ENCODE results near the gene RDH5. TPM values are rescaled to one million over a fixed set of nuclear protein-coding genes. Genes with fewer than 3 reads are reported as not detected.

Gene RDH5
- total RNA-seq, 1 experiment from 2014 or later = 4.5 TPM

DNA sequence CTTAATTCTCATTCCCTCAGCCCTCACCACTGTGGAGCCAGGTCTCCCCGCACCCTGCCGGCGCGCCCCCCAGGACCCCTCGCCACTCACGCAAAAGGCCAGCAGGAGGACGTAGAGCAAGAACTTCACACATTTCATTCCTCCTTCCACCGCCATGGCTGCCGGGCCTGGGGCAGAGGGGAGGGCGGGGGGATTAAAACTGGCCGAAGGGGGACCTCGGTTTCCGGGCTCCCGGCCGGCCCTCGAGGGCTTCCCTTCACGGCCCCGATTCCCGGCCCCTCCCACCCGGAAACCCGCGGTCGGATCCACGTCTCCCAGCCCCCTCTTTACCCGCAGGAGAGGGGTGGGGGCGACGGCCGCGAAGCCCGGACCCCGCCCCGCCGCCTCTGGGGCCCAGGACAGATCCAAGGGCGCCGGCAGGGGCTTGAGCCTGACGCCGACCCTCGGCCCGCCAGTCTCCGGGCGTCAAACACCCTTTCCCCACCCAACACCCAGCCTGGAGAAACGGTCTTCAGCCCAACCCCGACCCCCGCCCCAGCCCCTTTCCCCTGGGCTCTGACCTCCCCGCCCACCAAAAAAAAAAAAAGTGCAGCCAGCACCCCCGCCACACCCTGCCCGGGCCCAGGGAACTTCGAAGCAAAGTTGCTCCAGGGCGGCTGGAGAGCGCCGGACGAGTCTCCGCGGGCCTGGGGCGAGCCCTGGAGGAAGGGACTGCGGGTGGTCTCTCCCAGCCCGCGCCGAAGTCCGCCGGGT lies 8.2 kb downstream of the RDH5 start:
- DNase-seq (ENCODE audit: low read depth) = peak; percentile 65

DNA sequence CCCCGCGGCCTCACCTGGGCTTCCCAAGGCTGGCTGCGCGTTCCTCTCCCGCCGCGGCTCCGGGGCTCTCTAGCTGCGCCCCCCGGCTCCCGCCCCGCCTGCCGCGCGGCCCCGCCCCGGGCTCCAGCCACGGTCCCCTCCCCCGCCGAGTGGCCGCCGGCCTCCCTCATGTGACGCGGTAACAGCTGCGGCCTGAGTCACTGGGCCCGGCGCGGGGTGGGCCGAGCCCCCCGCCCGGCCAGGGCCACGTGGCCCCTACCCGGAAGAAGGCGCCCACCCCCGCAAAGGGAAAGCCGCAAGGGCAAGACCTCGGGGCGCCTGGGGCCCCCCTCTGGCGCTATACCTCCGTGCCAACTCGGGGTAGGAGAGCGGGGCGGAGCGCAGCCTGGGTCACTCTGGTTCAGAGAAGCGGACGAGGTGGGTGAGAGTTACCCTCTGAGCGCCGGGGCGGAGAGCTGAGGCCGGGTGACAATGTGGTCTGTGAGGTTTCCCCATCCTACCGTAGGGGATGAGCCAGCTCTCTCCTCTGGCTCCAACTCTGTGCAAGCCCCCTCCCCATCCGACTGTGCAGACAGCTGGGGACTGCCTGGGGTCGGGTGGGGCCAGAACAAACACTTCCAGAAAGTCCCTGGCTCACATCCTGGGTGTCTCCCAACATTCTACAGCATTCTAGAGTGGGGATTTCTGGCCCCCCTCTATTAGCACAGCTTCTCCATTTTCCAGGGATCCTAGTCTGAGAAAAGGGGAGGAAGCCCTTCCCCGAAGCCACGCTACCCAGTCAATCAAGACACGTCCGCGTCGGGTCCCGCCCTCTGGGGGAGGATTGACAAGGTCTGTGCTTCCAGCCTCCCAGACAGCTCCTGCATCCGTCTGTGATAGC lies 9.0 kb downstream of the RDH5 start, which contains the start of gene CD63:
TSS of gene CD63 (minus strand) at position 71 of the 880 bp plus-strand sequence. CDS start 668 bp downstream, outside the sequence.
- DNase-seq (ENCODE audit: low read depth) = peak; percentile 95

DNA sequence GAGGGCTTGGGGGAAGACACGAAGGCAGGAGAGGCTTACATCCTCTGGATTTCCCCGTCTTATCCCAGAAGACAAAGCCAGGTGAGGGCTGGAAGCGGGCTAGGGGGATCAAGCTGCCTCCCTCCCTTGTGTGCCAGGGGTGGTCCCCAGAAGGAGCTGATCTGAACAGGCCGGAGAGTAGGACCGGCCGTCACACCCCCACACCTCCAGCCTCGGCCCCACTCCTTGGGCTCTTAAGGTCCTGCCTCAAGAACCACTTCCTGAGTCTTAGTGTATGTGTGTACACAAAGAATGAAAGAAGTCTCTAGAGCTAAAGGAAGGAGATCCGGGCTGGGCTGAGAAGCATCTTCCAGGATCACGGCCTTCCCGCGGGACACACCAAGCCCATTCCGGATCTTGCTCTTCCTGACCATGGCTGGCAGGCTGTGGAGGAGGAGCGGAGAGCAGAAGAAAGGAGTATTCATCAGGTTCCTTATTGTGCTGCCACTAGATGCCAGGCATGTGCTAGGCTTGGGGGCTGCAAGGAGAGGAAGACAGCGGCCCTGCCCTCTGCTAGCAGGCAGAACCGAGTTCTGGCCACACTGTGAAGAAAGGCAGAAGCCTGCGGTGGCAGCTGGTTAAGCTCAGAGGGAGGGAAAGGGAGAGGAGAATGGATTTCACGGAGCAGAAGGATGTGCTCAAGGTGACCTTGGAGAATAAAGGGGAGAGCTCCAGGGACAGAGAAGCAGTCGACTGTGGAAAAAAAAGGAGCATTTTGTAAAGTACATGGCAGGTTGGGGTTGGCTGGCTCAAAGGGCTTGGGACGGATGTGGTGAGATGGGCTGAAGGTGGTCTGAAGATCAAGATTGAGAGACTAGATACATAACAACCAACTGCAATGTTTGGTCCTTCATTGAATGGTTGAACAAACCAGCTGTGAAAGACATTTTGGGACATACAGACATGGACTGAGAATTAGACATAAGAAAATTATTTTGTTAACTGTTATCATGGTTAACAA lies 9.9 kb downstream of the RDH5 start:
- peak; percentile 67 for DNase-seq (ENCODE audit: low read depth)

DNA sequence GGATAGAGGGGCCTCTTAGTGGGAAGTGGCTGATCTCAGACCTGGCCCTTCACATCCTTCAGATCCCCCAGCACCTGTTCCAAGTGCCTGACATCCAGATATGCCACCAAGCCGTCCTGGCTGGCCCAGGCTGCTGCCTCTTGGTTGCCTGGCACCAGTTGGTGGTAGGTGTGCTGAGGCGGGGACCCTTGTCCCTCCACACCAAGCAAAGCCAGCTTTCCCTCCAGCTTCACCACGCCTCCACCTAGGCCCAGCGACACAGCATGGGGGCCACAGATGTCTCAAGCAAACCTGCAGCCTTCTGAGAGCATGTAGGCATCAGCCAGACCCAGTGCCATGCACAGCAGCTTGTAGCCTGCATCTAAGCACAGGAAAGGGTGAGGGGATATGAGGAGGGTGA lies 12.1 kb downstream of the RDH5 start:
- no peak for DNase-seq (ENCODE audit: low read depth)

DNA sequence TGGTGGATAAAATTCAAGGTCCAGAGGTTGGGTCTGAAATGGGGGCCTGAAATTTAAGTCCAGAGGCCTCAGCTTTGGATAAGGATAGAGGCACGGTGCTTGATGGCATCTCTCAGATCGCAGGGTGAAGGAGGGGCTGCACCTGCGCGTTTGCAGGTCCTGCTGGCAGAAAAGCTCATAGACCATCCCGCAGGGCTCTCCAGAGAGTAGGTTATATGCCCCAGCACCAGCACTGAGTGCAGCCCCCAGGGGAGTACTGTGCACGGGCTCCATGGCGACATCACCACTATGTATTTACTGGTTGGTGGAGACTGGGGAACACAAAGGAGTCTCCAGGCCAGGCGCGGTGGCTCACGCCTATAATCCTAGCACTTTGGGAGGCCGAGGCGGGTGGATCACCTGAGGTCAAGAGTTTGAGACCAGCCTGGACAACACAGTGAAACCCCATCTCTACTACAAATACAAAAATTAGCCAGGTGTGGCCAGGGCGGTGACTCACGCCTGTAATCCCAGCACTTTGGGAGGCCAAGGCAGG lies 12.9 kb downstream of the RDH5 start:
- no peak for DNase-seq (ENCODE audit: low read depth)

DNA sequence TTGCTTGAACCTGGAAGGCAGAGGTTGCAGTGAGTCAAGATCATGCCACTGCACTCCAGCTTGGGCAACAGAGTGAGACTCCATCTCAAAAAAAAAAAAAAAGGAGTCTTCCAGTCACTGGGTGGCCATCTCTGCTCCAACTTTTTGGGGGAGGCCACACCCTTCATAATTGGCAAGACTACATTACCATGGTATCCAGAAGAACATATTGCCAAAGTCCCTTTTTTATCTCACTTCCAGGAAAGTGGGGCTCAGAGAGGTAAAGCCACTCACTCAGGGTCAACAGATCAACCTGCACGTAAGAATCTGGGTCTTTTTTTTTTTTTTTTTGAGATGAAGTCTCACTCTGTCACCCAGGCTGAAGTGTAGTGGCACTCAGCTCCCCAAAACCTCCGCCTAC lies 13.7 kb downstream of the RDH5 start:
- DNase-seq (ENCODE audit: low read depth) = no peak

DNA sequence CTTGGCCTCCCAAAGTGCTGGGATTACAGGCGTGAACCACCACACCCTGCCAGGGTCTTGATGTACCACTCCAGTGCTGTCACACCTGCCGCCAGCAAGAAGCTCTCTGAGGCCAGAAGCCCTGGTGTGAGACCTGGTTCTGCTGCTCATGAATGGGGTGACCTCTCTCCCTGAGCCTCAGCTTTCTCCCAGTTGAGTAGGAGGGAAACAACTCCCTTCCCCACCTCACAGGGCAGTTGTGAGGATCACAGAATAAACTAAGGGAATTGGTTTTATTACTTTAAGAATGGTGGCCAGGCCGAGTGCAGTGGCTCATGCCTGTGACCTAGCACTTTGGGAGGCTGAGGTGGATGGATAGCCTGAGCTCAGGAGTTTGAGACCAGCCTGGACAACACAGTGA lies 14.4 kb downstream of the RDH5 start:
- DNase-seq (ENCODE audit: low read depth) = no peak

DNA sequence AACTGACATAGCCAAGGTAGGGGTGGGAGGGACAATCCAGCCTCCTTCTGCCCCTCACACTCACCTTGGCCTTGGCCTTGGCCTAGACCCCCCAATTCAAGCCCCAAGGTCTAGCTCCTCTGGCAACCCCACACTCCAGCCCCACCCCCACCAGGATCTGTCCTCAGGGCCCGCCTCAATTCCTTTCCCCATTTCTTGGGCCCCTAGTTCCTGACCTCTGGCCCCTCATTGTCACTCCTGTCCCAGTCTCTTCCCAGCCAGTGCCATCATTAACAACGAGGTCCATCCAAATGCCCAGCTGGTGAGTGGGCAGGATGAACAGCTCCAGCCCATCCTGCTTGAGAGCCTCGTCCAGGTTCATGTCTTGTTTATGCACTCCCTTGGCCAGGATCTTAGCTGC lies 15.9 kb downstream of the RDH5 start:
- no peak for DNase-seq (ENCODE audit: low read depth)

DNA sequence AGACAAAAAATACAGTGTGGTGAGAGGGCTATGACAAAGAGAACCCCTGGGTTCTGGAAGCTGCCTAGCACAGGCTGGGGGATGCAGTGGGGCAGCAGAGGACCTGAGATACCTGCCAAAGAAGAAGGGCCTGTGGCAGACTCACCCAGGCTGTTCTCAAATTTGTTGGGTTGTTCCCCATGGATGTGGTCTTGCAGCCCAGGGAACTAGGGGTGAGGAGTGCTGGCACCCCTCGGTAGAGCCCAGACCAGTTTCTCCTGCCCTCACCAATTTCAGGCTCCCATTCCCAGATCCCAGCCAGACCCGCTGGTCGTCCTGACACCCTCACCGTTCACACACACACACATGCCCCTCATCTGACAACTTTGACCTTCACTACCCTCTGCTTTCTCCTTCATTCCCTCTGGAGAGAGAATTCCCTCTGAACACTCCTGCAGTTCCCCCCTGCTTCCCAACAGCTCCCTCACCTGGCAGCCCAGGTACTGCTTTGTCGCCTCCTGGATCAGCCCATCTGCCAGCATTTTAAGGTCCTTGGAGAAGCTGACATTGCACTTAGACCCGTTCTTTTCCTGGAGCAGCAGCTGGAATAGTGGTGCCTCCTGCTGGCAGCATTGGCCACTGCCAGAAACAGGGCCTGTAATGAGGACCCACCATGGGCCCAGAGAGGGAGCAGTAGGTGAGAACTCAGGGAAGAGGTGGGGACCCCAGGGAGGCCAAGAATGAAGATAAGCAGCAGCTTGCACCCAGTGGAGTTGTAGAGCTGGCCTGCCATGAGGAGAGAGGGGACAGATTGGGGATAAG lies 16.8 kb downstream of the RDH5 start:
- DNase-seq (ENCODE audit: low read depth) = peak; percentile 66

DNA sequence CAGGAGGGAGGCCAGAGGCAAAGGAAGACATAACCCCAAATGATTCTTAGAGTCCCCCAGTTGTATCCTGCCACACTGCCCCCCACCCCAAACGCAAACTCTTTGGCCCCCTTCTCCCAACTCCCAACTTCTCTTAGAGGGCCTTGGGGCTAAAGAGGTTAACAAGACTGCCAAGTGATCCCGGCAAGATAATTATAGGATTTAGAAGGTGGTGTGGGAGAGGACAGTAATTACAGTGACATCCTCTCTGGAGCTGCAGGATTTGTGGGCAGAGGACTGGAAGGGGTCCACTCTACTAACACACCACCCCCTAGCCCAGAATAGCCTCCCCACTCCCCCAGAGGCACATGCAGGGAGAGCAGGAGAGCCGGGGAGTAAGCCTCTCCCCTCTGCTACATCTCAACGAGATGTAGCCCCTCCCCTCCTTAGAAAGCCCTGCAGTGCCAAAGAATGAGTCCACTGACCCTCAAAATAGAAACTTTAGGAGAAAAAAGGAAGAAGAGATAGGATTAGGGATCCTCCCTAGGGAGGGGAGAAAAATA lies 17.5 kb downstream of the RDH5 start:
- DNase-seq (ENCODE audit: low read depth) = no peak

DNA sequence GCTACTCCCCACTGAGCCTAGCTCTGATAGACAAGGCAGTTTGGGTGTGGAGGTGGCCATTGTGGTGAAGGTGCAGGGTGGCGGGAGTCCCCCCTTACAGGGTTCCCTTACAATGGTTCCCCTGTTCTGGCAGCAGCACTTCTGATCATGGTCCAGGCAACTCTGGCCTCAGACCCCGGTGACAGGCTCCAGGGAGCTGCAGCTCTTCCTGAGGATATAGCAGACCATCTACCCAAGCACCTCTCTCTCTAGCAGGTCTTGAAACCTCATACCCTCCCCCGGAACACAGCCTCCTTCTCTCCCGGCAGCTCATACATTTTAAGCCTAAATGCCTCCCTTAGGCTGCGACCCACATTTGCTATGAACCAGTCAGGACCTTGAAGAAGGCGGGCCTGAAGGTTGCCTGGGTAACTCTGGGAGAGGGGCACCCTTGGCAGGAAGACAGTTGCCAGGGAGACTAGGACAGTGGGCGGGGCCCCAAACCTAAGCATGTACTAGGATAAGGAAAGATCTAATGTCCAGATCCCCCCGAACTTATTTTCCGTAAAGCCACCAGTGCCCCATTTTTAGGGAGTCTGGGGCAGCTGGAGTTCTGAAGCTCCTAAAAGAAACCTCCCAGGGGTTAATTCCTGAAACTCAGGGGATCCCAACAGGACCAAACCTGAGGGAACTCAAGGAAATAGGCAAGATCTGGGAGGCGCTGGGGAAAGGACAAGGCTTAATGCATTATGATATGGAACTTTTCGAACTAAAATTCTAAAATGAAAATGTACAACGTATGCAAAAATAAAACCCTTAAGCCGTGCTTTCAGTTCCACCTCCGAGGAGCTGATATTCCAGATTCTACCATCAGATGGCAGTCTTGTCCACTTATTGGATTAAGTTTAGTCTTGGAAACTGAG lies 18.2 kb downstream of the RDH5 start:
- DNase-seq (ENCODE audit: low read depth) = peak; percentile 79

DNA sequence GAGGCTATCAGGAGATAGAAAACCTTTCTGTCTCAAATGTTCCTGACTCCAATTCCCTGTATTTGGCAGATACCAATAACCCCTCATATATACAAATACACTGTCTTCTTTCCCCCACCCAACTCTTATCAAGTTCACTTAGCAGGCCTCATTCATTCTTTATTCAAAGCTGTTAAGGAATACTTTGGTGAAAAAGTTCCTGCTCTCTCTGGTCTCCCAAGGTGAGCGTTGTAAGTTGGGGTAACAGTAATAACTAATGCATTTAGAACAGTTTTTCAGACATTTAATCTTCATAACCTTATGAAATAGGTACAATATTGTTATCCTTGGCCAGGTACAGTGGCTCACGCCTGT lies 18.8 kb downstream of the RDH5 start:
- DNase-seq (ENCODE audit: low read depth) = no peak

DNA sequence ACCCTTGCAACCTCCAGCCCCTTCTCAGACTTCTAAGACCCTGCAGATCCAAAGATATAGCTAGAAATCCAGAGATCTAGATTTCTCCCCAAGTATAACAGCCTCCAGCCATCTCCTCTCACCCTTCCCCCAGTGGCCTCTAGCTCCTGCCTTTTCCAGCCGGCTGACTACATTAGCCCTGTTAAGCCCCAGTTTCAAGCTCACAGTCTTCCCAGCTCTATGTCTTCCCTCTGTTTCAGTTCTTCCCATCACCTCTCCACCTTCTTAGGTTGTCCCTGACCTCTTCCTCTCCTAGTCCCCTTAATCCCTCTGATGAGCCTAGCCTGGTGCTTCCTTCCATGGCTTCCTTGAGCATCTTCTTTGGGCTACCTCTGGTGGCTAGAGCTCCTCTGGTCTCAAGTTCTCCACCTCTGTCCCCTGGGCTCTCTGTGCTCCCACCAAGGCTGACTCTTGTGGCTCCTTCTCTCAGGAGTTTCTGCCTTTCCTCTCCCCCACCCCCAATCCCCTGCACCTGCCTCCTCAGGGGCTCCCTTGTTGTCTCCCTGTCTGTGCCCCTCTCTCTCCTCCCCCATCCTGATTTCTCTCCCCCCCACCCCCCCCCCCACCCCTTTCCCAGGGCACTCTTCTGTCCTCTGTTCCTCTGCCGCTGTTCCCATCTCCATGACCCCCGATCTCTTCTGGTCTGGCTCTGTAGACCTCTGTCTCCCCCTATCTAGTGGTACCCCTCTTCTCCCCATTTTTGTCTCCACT lies 21.9 kb downstream of the RDH5 start:
- DNase-seq (ENCODE audit: low read depth) = no peak

DNA sequence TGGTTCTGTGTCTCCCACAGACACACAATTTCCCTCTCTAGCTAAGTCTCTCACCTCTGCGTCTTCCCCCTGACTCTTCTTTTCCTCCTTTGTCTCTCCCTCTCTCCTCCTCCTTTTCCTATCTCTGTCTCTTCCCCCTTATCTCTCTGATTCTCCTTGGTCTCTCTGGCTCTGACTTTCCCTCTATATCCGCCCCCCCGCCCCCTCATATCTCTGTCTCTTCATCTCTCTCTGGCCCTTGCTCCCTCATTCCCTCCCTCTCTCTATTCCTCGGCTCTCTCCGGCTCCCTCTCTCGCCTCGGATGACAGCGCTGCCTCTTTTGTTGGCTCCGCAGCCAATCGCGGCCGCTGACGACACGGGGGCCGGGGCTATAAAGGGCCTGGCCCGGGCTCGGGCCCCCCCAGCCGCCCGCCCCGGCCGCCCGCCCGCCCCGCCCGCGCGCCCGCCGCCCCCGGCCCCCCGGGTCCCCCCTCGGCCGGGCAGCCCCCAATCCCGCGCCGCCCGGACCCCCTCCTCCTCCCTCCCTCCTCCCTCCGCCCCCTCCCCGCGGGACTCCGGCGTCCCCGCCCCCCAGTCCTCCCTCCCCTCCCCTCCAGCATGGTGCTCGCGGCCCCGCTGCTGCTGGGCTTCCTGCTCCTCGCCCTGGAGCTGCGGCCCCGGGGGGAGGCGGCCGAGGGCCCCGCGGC lies 22.7 kb downstream of the RDH5 start, which contains the start of gene GDF11:
TSS of gene GDF11 (plus strand) at position 404 of the 687 bp plus-strand sequence. CDS start at position 599, 195 bp downstream.
- peak; percentile 82 for DNase-seq (ENCODE audit: low read depth)

DNA sequence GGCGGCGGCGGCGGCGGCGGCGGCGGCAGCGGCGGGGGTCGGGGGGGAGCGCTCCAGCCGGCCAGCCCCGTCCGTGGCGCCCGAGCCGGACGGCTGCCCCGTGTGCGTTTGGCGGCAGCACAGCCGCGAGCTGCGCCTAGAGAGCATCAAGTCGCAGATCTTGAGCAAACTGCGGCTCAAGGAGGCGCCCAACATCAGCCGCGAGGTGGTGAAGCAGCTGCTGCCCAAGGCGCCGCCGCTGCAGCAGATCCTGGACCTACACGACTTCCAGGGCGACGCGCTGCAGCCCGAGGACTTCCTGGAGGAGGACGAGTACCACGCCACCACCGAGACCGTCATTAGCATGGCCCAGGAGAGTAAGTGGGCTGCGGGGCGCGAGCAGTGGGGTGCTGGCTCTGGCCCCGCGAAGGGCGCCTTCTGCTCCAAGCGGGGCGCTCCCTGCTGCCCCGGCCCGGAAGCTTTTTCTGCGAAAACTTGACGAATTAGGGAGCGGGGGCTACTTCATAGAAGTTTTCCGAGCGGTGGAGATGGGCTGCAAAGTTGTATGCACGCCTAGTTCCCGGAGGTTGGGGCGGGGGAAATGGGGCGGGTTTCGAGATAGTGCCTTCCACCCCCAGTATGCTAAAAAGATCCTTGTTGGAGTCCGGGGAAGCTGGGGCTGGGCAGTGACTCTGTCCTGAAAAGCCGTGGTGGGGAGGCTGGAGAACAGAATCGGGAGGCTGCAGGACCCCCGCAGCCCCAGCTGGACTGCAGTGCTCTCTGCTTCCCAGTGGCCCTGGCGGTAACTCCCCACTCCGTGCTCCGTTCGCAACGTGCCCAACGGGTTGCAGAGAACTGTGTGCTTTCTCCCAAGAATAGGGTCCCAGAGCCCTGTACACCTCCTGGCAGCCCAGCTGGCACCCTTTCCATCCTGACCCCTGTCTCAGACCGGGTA lies 23.5 kb downstream of the RDH5 start:
- peak; percentile 81 for DNase-seq (ENCODE audit: low read depth)

DNA sequence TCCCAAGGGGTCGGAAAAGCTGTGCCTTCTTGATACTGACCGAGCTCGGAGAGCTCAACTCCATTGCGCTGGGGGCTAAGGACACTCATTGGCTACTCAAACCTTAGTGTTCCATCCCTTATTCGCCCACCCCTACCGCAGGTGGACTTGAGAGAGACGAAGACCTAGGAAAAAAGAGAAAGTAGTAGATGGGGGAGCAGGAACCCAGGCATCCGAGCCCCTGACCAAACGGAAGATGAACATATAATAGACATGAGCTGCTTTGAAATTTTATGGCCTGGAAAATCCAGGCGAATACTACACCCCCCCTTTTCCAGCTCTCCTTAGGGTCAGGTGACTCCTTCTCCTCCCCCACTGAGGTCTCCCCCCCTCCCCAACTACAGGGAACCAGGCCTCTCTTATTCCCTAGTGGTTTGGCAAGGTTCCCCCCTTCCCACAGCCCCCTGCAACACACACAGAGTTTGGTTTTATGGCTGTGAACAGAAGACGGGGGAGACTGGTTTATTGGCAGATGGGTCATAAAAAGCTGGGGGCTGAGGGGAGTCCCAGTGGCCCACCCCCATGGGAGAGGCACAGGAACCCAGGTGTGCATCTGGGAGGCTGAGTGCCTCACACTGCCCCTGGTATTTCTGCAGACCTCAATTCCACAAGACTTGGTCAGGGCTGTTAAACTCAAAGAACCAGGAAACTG lies 24.3 kb downstream of the RDH5 start:
- DNase-seq (ENCODE audit: low read depth) = no peak

All from Daoy (cell line).